GM23338 (cell line): ENCODE measurements around the gene WNT7A. TPM values are rescaled to one million over a fixed set of nuclear protein-coding genes. Genes with fewer than 3 reads are reported as not detected.

Experiments
- ATAC-seq: fragments of 200-7000 bp; cut with Tn5 transposase; 3 replicates; pipeline ENCODE4 v1.9.1; 2020
- DNase-seq: peaks from one replicate; pipeline ENCODE4 v3.0.0-alpha.2; 2015; ENCODE audit warnings: low spot score
- H2AFZ ChIP-seq: fragments of 200-600 bp; sonication (generic); 2 replicates; pipeline ENCODE4 v1.8.0; 2016; ENCODE audit warnings: antibody characterized with exemption, mild to moderate bottlenecking, moderate library complexity
- H3F3A ChIP-seq: fragments of 200-600 bp; sonication (generic); replicated peaks from 2 replicates; pipeline ENCODE4 v1.8.0; 2017; ENCODE audit warnings: antibody characterized with exemption, mixed run types, low read depth
- H3K27ac ChIP-seq: fragments of 200-600 bp; sonication (generic); 2 replicates; pipeline ENCODE4 v1.6.1; 2016; ENCODE audit warnings: low read depth
- H3K27me3 ChIP-seq: fragments of 200-600 bp; sonication (generic); 2 replicates; pipeline ENCODE4 v1.8.0; 2016; ENCODE audit warnings: mild to moderate bottlenecking, mixed run types, moderate library complexity; ENCODE audit not compliant: insufficient read depth
- H3K36me3 ChIP-seq: fragments of 200-600 bp; sonication (generic); 2 replicates; pipeline ENCODE4 v1.8.0; 2016; ENCODE audit warnings: mild to moderate bottlenecking; ENCODE audit not compliant: insufficient read depth
- H3K4me1 ChIP-seq: fragments of 200-600 bp; sonication (generic); 2 replicates; pipeline ENCODE4 v1.8.0; 2016; ENCODE audit warnings: mild to moderate bottlenecking, moderate library complexity; ENCODE audit not compliant: insufficient read depth
- H3K4me2 ChIP-seq: fragments of 200-600 bp; sonication (generic); 2 replicates; pipeline ENCODE4 v1.7.1; 2017; ENCODE audit warnings: mixed run types
- H3K4me3 ChIP-seq: fragments of 200-600 bp; sonication (generic); 2 replicates; pipeline ENCODE4 v1.6.1; 2016; ENCODE audit warnings: mixed run types
- H3K79me2 ChIP-seq: fragments of 200-600 bp; sonication (generic); replicated peaks from 2 replicates; pipeline ENCODE4 v1.8.0; 2017; ENCODE audit warnings: mild to moderate bottlenecking; ENCODE audit not compliant: insufficient read depth
- H3K9me2 ChIP-seq: fragments of 200-600 bp; sonication (generic); 2 replicates; pipeline ENCODE4 v1.8.0; 2017; ENCODE audit not compliant: insufficient read depth
- H4K20me1 ChIP-seq: fragments of 200-600 bp; sonication (generic); replicated peaks from 2 replicates; pipeline ENCODE4 v1.8.0; 2017; ENCODE audit warnings: mild to moderate bottlenecking; ENCODE audit not compliant: insufficient read depth
- H3K27ac Mint-ChIP-seq: 2 replicates; pipeline ENCODE4 v1.8.0; 2020; ENCODE audit warnings: inconsistent platforms, mild to moderate bottlenecking, moderate library complexity, mixed read lengths
- H3K27me3 Mint-ChIP-seq: 3 replicates; pipeline ENCODE4 v1.8.0; 2022; ENCODE audit warnings: low read depth, mild to moderate bottlenecking, moderate library complexity, mixed read lengths, inconsistent platforms; ENCODE audit not compliant: insufficient read depth, poor library complexity
- H3K36me3 Mint-ChIP-seq: 3 replicates; pipeline ENCODE4 v1.8.0; 2021; ENCODE audit warnings: low read depth, mild to moderate bottlenecking, inconsistent platforms, moderate library complexity, mixed read lengths
- H3K4me1 Mint-ChIP-seq: 3 replicates; pipeline ENCODE4 v1.8.0; 2020; ENCODE audit warnings: mild to moderate bottlenecking, inconsistent platforms, mixed read lengths
- H3K4me3 Mint-ChIP-seq: 3 replicates; pipeline ENCODE4 v1.8.0; 2021; ENCODE audit warnings: moderate library complexity, mild to moderate bottlenecking, inconsistent platforms, mixed read lengths
- H3K9me3 Mint-ChIP-seq: 3 replicates; pipeline ENCODE4 v1.8.0; 2020; ENCODE audit warnings: moderate library complexity, mild to moderate bottlenecking, inconsistent platforms, mixed read lengths
- CREB1 ChIP-seq: fragments of 250-450 bp; sonication (Bioruptor Pico); IDR thresholded peaks from 2 replicates; pipeline ENCODE4 v1.5.0; 2020; ENCODE audit warnings: low read depth, mild to moderate bottlenecking, moderate library complexity
- CTCF ChIP-seq, 2 experiments: fragments of 200-600 bp in 1 of 2; sonication (generic) in 1 of 2; conservative IDR thresholded peaks; 2 replicates each; pipeline versions ENCODE4 v1.5.1 to v1.6.1; 2016 to 2017; ENCODE audit warnings: antibody characterized with exemption in 2 of 2, low read depth in 2 of 2, mild to moderate bottlenecking in 2 of 2, moderate library complexity in 1 of 2
- ETS1 ChIP-seq: IDR thresholded peaks from 2 replicates; pipeline ENCODE4 v1.6.1; 2016; ENCODE audit warnings: antibody characterized with exemption
- EZH2 ChIP-seq: fragments of 200-600 bp; sonication (generic); IDR thresholded peaks from one replicate; pipeline ENCODE4 v1.8.0; 2017; ENCODE audit warnings: antibody characterized with exemption, mild to moderate bottlenecking, low read depth; ENCODE audit not compliant: unreplicated experiment
- EZH2phosphoT487 ChIP-seq: fragments of 200-600 bp; sonication (generic); IDR thresholded peaks from one replicate; pipeline ENCODE4 v1.8.1; 2018; ENCODE audit warnings: antibody characterized with exemption; ENCODE audit not compliant: unreplicated experiment
- JUNB ChIP-seq: IDR thresholded peaks from one replicate; pipeline ENCODE4 v1.6.1; 2016; ENCODE audit warnings: antibody characterized with exemption; ENCODE audit not compliant: unreplicated experiment
- NANOG ChIP-seq: IDR thresholded peaks from 2 replicates; pipeline ENCODE4 v1.6.1; 2016; ENCODE audit warnings: antibody characterized with exemption, borderline replicate concordance
- POLR2AphosphoS5 ChIP-seq: IDR thresholded peaks from 2 replicates; pipeline ENCODE4 v1.6.1; 2016; ENCODE audit warnings: antibody characterized with exemption, low read depth
- REST ChIP-seq: IDR thresholded peaks from one replicate; pipeline ENCODE4 v1.6.1; 2018; ENCODE audit warnings: antibody characterized with exemption; ENCODE audit not compliant: unreplicated experiment
- STAT1 ChIP-seq: IDR thresholded peaks from one replicate; pipeline ENCODE4 v1.6.1; 2016; ENCODE audit warnings: antibody characterized with exemption; ENCODE audit not compliant: unreplicated experiment
- ZNF114 ChIP-seq: fragments of 250-450 bp; sonication (Bioruptor Pico); IDR thresholded peaks from 2 replicates; pipeline ENCODE4 v1.5.0; 2020; ENCODE audit warnings: mild to moderate bottlenecking, moderate library complexity
- ZNF331 ChIP-seq: fragments of 250-450 bp; sonication (Bioruptor Pico); IDR thresholded peaks from 2 replicates; pipeline ENCODE4 v1.5.0; 2020; ENCODE audit warnings: low read depth, mild to moderate bottlenecking, moderate library complexity
- ZNF462 ChIP-seq: fragments of 250-450 bp; sonication (Bioruptor Pico); IDR thresholded peaks from 2 replicates; pipeline ENCODE4 v1.5.0; 2020; ENCODE audit warnings: mild to moderate bottlenecking, moderate library complexity
- polyA plus RNA-seq: library from polyadenylated mRNA; unstranded; fragments of >200 nt; fragmentation: Nextera tagmentation; extraction: Ambion mirVana; gene quantifications from 2 replicates; pipeline ENCODE4 v1.2.1, GENCODE V29; 2016
- total RNA-seq: library from RNA; depleted of rRNA; stranded (reverse); fragments of >200 nt; shearing (Covaris generic); gene quantifications from 2 replicates; pipeline ENCODE4 v1.2.3, GENCODE V29; 2014

Gene WNT7A
- total and polyA plus RNA-seq, 2 experiments from 2014 or later, result not detected

- peaks cover 9% of the 10 kb centered on the region for H3K4me1 ChIP-seq
- H3K79me2 ChIP-seq, result no peaks in the 10 kb centered on the region
- Mint-ChIP-seq H3K27me3 (peaks cover 9% of the 10 kb centered on the region), H3K27ac (no peak overlapping the region), H3K36me3 (no peaks in the 10 kb centered on the region), H3K4me3 (no peak overlapping the region), H3K9me3 (no peaks in the 10 kb centered on the region), H3K4me1 (peaks cover 23% of the 10 kb centered on the region)
- no peak overlapping the region for H3K4me2 ChIP-seq
- TF ChIP-seq EZH2, result no peak
- TF ChIP-seq ZNF462 (CRISPR knock-in tag), result no peak
- no peak for TF ChIP-seq ZNF331 (CRISPR knock-in tag)
- no peak for TF ChIP-seq ZNF114 (CRISPR knock-in tag)
- TF ChIP-seq STAT1, result no peak
- no peak for TF ChIP-seq JUNB
- no peak for TF ChIP-seq EZH2phosphoT487
- no peak for TF ChIP-seq POLR2AphosphoS5
- TF ChIP-seq NANOG, result no peak
- no peak for TF ChIP-seq REST
- TF ChIP-seq CTCF (conservative IDR thresholded peaks at IDR 0.05; ENCODE audit: low read depth in 2 of 2), result no peak
- no peak for TF ChIP-seq ETS1
- no peak for TF ChIP-seq CREB1 (CRISPR knock-in tag)
- no peaks in the 10 kb centered on the region for H3K36me3 ChIP-seq
- no peaks in the 10 kb centered on the region for H4K20me1 ChIP-seq
- no peaks in the 10 kb centered on the region for H3F3A ChIP-seq
- H2AFZ ChIP-seq, result no peak overlapping the region
- DNase-seq (no peak), ATAC-seq (no peak)
- no peak overlapping the region for H3K27ac ChIP-seq
- no peak overlapping the region for H3K4me3 ChIP-seq
- no peaks in the 10 kb centered on the region for H3K9me2 ChIP-seq
- H3K27me3 ChIP-seq, result no peaks in the 10 kb centered on the region
Observed at GRCh38 chr3:13783476-13783875, 96.4 kb downstream of the WNT7A start.
